ENCODE measurements around the gene OSBP2.

- TF ChIP-seq POLR2AphosphoS5 (IDR thresholded peaks at IDR 0.05; ENCODE audit: low read depth, low read length) (no peak), REST (IDR thresholded peaks at IDR 0.05; ENCODE audit: insufficient read depth in 1 of 2, low read depth in 2 of 2, low read length in 2 of 2) (no peak), FOXP2 (optimal IDR thresholded peaks at IDR 0.05; ENCODE audit: borderline replicate concordance, extremely low read depth, extremely low read length, insufficient read depth) (no peak), TAF1 (IDR thresholded peaks at IDR 0.05; ENCODE audit: borderline replicate concordance, insufficient read depth, low read length) (no peak), SIN3A (IDR thresholded peaks at IDR 0.05; ENCODE audit: borderline replicate concordance, insufficient read depth, low read length) (no peak)
Observed at GRCh38 chr22:30718491-30718890, 23.8 kb downstream of the OSBP2 start.

All from PFSK-1 (cell line).